Trophoblast cell (in vitro differentiated cells and primary cell): ENCODE data around the gene ARHGDIB.

Source experiments
- DNase-seq, 2 donors: peaks; one replicate each; pipeline ENCODE4 v3.0.0-alpha.2; 2016
- H2AFZ ChIP-seq: 2 replicates; pipeline ENCODE4 v1.6.1; 2013; ENCODE audit warnings: low read length, moderate library complexity, mild to moderate bottlenecking; ENCODE audit not compliant: insufficient read depth, poor library complexity
- H2AK5ac ChIP-seq: 2 replicates; pipeline ENCODE4 v1.6.1; 2013; ENCODE audit warnings: mild to moderate bottlenecking, low read length
- H2BK120ac ChIP-seq: 2 replicates; pipeline ENCODE4 v1.6.1; 2013; ENCODE audit warnings: low read length, mild to moderate bottlenecking, moderate library complexity; ENCODE audit not compliant: insufficient read depth, poor library complexity
- H2BK12ac ChIP-seq: 2 replicates; pipeline ENCODE4 v1.6.1; 2013; ENCODE audit warnings: mild to moderate bottlenecking, low read length, moderate library complexity
- H2BK5ac ChIP-seq: 2 replicates; pipeline ENCODE4 v1.6.1; 2013; ENCODE audit warnings: low read length, low read depth, moderate library complexity, mild to moderate bottlenecking; ENCODE audit not compliant: poor library complexity
- H3K14ac ChIP-seq: 2 replicates; pipeline ENCODE4 v1.6.1; 2013; ENCODE audit warnings: mild to moderate bottlenecking, low read length
- H3K18ac ChIP-seq: 2 replicates; pipeline ENCODE4 v1.6.1; 2013; ENCODE audit warnings: mild to moderate bottlenecking, low read length
- H3K23ac ChIP-seq: 2 replicates; pipeline ENCODE4 v1.6.1; 2013; ENCODE audit warnings: low read length
- H3K27ac ChIP-seq: 2 replicates; pipeline ENCODE4 v1.5.1; 2013; ENCODE audit warnings: low read depth, mild to moderate bottlenecking, inconsistent platforms, low read length, moderate library complexity
- H3K27me3 ChIP-seq: 2 replicates; pipeline ENCODE4 v1.6.1; 2013; ENCODE audit warnings: inconsistent platforms, mild to moderate bottlenecking, low read length, moderate library complexity; ENCODE audit not compliant: insufficient read depth
- H3K36me3 ChIP-seq, 2 experiments: 1 replicate in 1 of 2; 2 replicates in 1 of 2; pipeline ENCODE4 v1.6.1; 2013; ENCODE audit warnings: low read length in 2 of 2, mild to moderate bottlenecking in 2 of 2, moderate library complexity in 1 of 2; ENCODE audit not compliant: insufficient read depth in 2 of 2, control insufficient read depth in 1 of 2
- H3K4ac ChIP-seq: 2 replicates; pipeline ENCODE4 v1.6.1; 2013; ENCODE audit warnings: low read depth, mild to moderate bottlenecking, low read length, moderate library complexity
- H3K4me1 ChIP-seq, 2 experiments: 1 replicate in 1 of 2; 2 replicates in 1 of 2; pipeline ENCODE4 v1.6.1; 2013; ENCODE audit warnings: low read length in 2 of 2, mild to moderate bottlenecking in 2 of 2, moderate library complexity in 1 of 2; ENCODE audit not compliant: insufficient read depth in 2 of 2, control insufficient read depth in 1 of 2
- H3K4me2 ChIP-seq: 2 replicates; pipeline ENCODE4 v1.6.1; 2013; ENCODE audit warnings: inconsistent platforms, mild to moderate bottlenecking, low read length, moderate library complexity
- H3K4me3 ChIP-seq: 2 replicates; pipeline ENCODE4 v1.5.1; 2013; ENCODE audit warnings: mild to moderate bottlenecking, low read depth, low read length, inconsistent platforms
- H3K79me1 ChIP-seq: one replicate; pipeline ENCODE4 v1.6.1; 2013; ENCODE audit warnings: low read length
- H3K79me2 ChIP-seq: 2 replicates; pipeline ENCODE4 v1.6.1; 2013; ENCODE audit warnings: low read length, mild to moderate bottlenecking; ENCODE audit not compliant: control insufficient read depth, insufficient read depth, poor library complexity
- H3K9ac ChIP-seq: 2 replicates; pipeline ENCODE4 v1.6.1; 2013; ENCODE audit warnings: mild to moderate bottlenecking, low read length
- H3K9me3 ChIP-seq: 2 replicates; pipeline ENCODE4 v1.6.1; 2013; ENCODE audit warnings: low read depth, mild to moderate bottlenecking, control low read depth, inconsistent platforms, low read length; ENCODE audit not compliant: insufficient read depth
- H4K12ac ChIP-seq: 2 replicates; pipeline ENCODE4 v1.6.1; 2013; ENCODE audit warnings: low read depth, mild to moderate bottlenecking, low read length, moderate library complexity
- H4K8ac ChIP-seq: 2 replicates; pipeline ENCODE4 v1.6.1; 2013; ENCODE audit warnings: low read depth, mild to moderate bottlenecking, low read length, moderate library complexity
- H4K91ac ChIP-seq: one replicate; pipeline ENCODE4 v1.6.1; 2013; ENCODE audit warnings: low read depth, mild to moderate bottlenecking, low read length, moderate library complexity
- WGBS: extraction: QIAGEN DNeasy Blood & Tissue Kit; methylation state at CpG from one replicate; pipeline ENCODE4 v1.1.7; 2013; ENCODE audit warnings: missing lambda C conversion rate; ENCODE audit not compliant: insufficient read length, insufficient coverage; ENCODE audit errors: extremely low coverage; 5-methylcytosine and 5-hydroxymethylcytosine counted together

The ARHGDIB gene

DNA sequence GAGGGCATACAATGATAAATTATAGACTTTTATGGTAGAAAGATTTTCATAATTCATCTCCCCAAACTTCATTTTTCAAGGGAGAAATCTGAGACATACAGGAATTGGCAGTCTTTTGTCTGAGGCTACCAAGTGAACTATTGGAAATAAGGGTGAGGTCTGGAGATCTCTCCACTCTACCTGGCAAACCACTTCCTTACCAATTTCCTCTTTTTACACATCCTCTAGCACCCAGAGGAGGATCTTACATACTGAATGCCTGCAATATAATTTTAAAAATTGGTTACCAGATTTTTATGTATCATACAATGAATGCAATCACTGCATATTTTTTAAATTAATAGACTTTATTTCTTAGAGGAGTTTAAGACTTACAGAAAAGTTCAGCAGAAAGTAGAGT, 18.1 kb upstream of the ARHGDIB start:
- no peak overlapping the region for H2AK5ac ChIP-seq
- no peaks in the 10 kb centered on the region for H3K79me2 ChIP-seq
- H2BK120ac ChIP-seq = no peak overlapping the region
- H4K8ac ChIP-seq = no peak overlapping the region
- H3K79me1 ChIP-seq = no peaks in the 10 kb centered on the region
- H3K4me1 ChIP-seq = no peaks in the 10 kb centered on the region
- H3K9ac ChIP-seq = no peak overlapping the region
- no peak overlapping the region for H3K27ac ChIP-seq
- no peak overlapping the region for H2AFZ ChIP-seq
- H3K18ac ChIP-seq = no peak overlapping the region
- H2BK5ac ChIP-seq = no peak overlapping the region
- no peaks in the 10 kb centered on the region for H3K9me3 ChIP-seq
- no peak overlapping the region for H2BK12ac ChIP-seq
- H3K4ac ChIP-seq = no peak overlapping the region
- H3K4me2 ChIP-seq = no peak overlapping the region
- no peak overlapping the region for H4K12ac ChIP-seq
- H3K27me3 ChIP-seq = no peaks in the 10 kb centered on the region
- no peak overlapping the region for H3K4me3 ChIP-seq
- no peak for DNase-seq
- no peak overlapping the region for H4K91ac ChIP-seq
- H3K23ac ChIP-seq = no peak overlapping the region
- no peak overlapping the region for H3K14ac ChIP-seq
- no peaks in the 10 kb centered on the region for H3K36me3 ChIP-seq

DNA sequence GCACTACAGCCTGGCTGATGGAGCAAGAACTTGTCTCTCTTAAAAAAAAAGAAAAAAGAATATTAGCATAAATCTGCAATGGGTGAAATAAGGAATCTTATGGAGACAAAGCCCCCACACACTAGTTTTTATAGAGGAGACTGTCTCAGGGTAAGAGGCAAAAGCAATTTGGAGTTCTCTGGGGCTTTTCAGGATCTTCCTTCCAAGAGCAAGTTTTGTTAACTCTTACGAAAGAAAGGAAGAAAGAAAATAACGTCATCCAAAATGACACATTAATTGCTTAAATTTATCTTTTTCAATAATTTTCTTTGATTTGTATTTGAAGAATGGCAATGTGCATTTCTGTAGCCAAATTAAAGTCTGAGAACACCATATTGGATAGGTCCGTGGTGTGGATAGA, 15.3 kb upstream of the ARHGDIB start:
- Histone ChIP-seq H2BK120ac (no peak overlapping the region), H3K4me2 (no peak overlapping the region), H3K23ac (no peak overlapping the region), H2AFZ (no peak overlapping the region), H4K8ac (no peak overlapping the region), H4K91ac (no peak overlapping the region), H2AK5ac (no peak overlapping the region), H2BK5ac (no peak overlapping the region), H3K4me3 (no peak overlapping the region), H3K9ac (no peak overlapping the region), H3K14ac (no peak overlapping the region), H2BK12ac (no peak overlapping the region), H3K18ac (no peak overlapping the region), H3K9me3 (no peaks in the 10 kb centered on the region), H3K4ac (no peak overlapping the region), H3K27ac (no peak overlapping the region), H4K12ac (no peak overlapping the region), H3K79me2 (no peaks in the 10 kb centered on the region), H3K36me3 (no peaks in the 10 kb centered on the region), H3K27me3 (no peaks in the 10 kb centered on the region), H3K79me1 (no peaks in the 10 kb centered on the region), H3K4me1 (no peaks in the 10 kb centered on the region)
- WGBS = no CpG with 5 or more reads among the region's 3 CpGs
- DNase-seq = no peak

DNA sequence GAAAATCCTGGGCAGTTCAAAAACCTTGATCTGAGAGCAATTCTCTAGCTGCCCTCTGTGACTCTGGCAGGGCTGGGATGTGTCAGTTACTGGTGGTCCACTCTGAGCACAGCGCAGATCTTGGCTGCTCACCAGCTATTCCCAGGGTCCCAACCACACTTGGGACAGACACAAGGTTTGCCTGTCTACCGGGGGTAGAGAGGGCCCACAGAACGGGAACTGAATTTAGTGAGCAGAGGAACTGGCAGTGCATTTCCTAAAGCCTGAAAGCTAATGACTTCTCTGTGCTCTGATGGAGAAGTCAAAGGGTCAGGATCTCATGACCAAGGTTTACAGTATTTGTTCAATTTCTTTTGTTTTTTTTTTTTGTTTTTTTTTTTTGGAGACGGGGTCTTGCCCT, 14.1 kb upstream of the ARHGDIB start:
- H2AFZ ChIP-seq = no peak overlapping the region
- no peak overlapping the region for H3K27ac ChIP-seq
- H3K18ac ChIP-seq = no peak overlapping the region
- no peak overlapping the region for H3K14ac ChIP-seq
- no peak overlapping the region for H2BK120ac ChIP-seq
- no peak overlapping the region for H2BK12ac ChIP-seq
- H3K79me1 ChIP-seq = no peaks in the 10 kb centered on the region
- H3K79me2 ChIP-seq = no peaks in the 10 kb centered on the region
- H2BK5ac ChIP-seq = no peak overlapping the region
- H3K4me2 ChIP-seq = no peak overlapping the region
- no peak overlapping the region for H4K91ac ChIP-seq
- no CpG with 5 or more reads among the region's 4 CpGs for WGBS
- H3K4me3 ChIP-seq = no peak overlapping the region
- no peak overlapping the region for H3K9ac ChIP-seq
- no peaks in the 10 kb centered on the region for H3K36me3 ChIP-seq
- H4K8ac ChIP-seq = no peak overlapping the region
- no peak for DNase-seq
- H2AK5ac ChIP-seq = no peak overlapping the region
- no peaks in the 10 kb centered on the region for H3K27me3 ChIP-seq
- H3K4me1 ChIP-seq = no peaks in the 10 kb centered on the region
- no peak overlapping the region for H3K4ac ChIP-seq
- H3K23ac ChIP-seq = no peak overlapping the region
- H4K12ac ChIP-seq = no peak overlapping the region
- no peaks in the 10 kb centered on the region for H3K9me3 ChIP-seq

DNA sequence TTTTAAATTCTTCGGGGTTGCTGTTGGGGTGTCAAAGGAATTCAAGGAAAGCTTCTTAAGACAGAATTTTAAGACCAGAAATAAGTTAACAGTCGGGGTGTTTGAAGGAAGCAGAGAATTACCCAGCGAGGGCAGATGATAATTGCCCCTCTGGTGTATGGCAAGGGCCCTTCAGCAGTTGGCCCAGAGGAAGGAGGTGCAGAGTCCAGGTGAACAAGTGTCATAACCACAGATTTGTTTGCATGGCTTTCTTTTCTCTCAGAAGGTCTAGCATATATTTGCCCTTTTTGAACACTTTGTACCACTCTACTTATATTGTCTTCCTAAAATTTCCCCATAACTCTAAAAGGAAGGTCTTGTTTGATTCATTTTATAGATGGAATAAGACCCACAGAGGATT, 13.2 kb upstream of the ARHGDIB start:
- Histone ChIP-seq H3K18ac (no peak overlapping the region), H3K23ac (no peak overlapping the region)

More for the DNA sequence above, 13.2 kb upstream of the ARHGDIB start:
- no peak overlapping the region for H2BK12ac ChIP-seq
- no peak overlapping the region for H3K9ac ChIP-seq
- H3K9me3 ChIP-seq = no peaks in the 10 kb centered on the region
- H4K8ac ChIP-seq = no peak overlapping the region
- H3K36me3 ChIP-seq = no peaks in the 10 kb centered on the region
- no peak overlapping the region for H4K12ac ChIP-seq
- no peak overlapping the region for H3K27ac ChIP-seq
- H2BK120ac ChIP-seq = no peak overlapping the region
- H3K27me3 ChIP-seq = no peaks in the 10 kb centered on the region
- no peak overlapping the region for H3K4ac ChIP-seq
- WGBS = no CpG with 5 or more reads among the region's 3 CpGs
- H3K4me2 ChIP-seq = no peak overlapping the region
- H2AK5ac ChIP-seq = no peak overlapping the region
- no peak overlapping the region for H4K91ac ChIP-seq
- no peak overlapping the region for H2AFZ ChIP-seq
- no peak overlapping the region for H2BK5ac ChIP-seq
- DNase-seq = no peak
- no peaks in the 10 kb centered on the region for H3K79me2 ChIP-seq
- no peaks in the 10 kb centered on the region for H3K4me1 ChIP-seq
- H3K14ac ChIP-seq = no peak overlapping the region
- no peak overlapping the region for H3K4me3 ChIP-seq
- H3K79me1 ChIP-seq = no peaks in the 10 kb centered on the region
